Skeletal muscle satellite cell (primary cell): ENCODE measurements around the gene CD99.
"Not testable (repeated sequence)": the region's sequence is repeated elsewhere in the genome, so short reads cannot be mapped to it uniquely, and the experiment has no call there.

Experiments used
- H3K27me3 ChIP-seq: 2 replicates; pipeline ENCODE4 v1.7.0; 2013; ENCODE audit warnings: low read length; ENCODE audit not compliant: control insufficient read depth, insufficient read depth
- H3K36me3 ChIP-seq: 2 replicates; pipeline ENCODE4 v1.7.0; 2013; ENCODE audit warnings: mild to moderate bottlenecking, control low read depth, low read length; ENCODE audit not compliant: insufficient read depth
- H3K4me1 ChIP-seq: 2 replicates; pipeline ENCODE4 v1.7.0; 2013; ENCODE audit warnings: low read length; ENCODE audit not compliant: control insufficient read depth, insufficient read depth
- H3K4me2 ChIP-seq: 2 replicates; pipeline ENCODE4 v1.7.0; 2013; ENCODE audit warnings: mild to moderate bottlenecking, low read length
- H3K4me3 ChIP-seq: 2 replicates; pipeline ENCODE4 v1.7.0; 2013; ENCODE audit warnings: low read length
- H3K9ac ChIP-seq: 2 replicates; pipeline ENCODE4 v1.7.0; 2013; ENCODE audit warnings: mild to moderate bottlenecking, low read depth, low read length, moderate library complexity
- H3K9me3 ChIP-seq: replicated peaks from 2 replicates; pipeline ENCODE4 v1.7.0; 2013; ENCODE audit warnings: mild to moderate bottlenecking, control low read depth, low read length

The CD99 gene

DNA sequence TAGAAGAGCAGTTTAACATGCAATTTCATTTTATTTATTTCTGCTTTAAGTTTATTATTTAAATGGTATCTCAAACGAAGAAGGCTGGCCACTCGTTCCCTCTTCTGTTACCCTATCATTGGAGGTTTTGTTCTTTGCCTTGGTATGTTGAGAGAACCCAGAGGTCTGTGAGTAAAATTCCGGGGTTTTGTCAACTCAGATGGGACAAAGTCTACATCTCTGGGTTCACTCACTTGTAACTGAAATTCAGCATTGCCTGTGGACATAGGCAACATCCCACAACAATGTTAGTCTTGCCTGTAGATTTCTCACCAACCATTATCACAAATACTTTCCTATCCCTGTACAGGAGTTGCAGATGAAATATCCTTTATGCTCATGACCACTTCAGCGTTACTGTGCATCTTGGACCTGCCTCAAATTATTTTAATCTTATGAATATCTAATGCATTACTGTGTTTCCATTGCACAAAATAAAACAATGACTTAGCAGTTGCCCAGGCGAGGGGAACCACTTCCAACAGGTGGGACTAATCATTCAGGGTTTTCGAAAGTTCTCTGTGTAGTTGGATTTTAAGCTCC, 33.5 kb upstream of the CD99 start:
- Histone ChIP-seq H3K36me3 (no peaks in the 10 kb centered on the region), H3K9ac (no peak overlapping the region), H3K9me3 (no peaks in the 10 kb centered on the region), H3K4me3 (no peak overlapping the region), H3K4me1 (no peaks in the 10 kb centered on the region), H3K27me3 (no peaks in the 10 kb centered on the region), H3K4me2 (no peak overlapping the region)

DNA sequence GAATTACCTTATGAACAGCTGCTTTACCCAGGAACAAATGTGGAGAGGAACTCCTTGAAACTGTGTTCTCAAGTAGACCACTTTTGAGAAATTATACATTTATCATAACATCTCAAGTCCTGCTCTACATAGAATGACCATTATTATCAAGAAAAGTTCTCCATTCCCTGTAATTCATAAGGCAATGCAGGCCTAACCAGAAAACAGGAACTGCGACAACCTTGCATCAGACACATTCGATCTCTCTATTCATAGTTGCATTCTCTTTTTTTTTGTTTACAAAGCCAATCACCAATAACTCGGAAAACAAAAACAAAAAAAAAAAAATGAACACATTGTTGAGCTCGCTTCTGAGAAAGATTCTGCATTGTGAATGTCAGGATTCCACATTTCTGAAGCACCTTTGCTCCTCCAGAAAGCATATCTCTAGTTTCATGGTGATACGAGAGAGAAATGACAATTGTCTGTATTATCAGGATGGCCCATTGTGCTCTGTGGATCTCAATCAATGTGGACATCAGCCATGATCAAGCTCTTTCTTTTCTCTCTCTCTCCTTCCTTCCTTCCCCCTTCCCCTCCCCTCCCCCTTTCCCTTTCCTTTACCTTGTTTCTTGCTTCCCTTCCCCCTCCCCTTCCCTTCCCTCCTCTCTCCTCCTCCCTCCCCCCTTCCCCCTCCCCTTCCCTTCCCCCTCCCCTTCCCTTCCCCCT, 32.4 kb upstream of the CD99 start:
- Histone ChIP-seq H3K9ac (no peak overlapping the region), H3K9me3 (no peaks in the 10 kb centered on the region), H3K27me3 (no peaks in the 10 kb centered on the region), H3K4me2 (no peak overlapping the region), H3K36me3 (no peaks in the 10 kb centered on the region), H3K4me1 (no peaks in the 10 kb centered on the region), H3K4me3 (no peak overlapping the region)

DNA sequence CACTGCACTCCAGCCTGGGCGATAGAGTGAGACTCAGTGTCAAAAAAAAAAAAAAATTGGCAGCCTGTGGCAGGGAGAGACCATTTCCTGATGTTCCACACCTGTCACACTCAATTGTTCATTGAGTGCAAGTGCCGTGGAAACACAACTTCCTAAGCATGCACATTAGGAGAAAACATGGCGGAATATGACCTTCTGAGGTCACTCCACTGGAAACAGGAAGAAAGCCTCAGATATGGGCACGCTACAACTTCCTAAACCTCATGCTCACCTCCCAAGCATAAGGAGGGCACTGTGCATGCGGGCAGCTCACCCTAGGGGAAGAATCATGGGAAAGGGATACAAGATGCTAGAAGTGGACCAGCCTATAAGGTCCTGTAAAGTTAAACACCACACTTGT, 28.5 kb upstream of the CD99 start:
- no peaks in the 10 kb centered on the region for H3K9me3 ChIP-seq
- no peak overlapping the region for H3K4me2 ChIP-seq
- no peak overlapping the region for H3K9ac ChIP-seq
- no peak overlapping the region for H3K4me3 ChIP-seq
- no peaks in the 10 kb centered on the region for H3K36me3 ChIP-seq
- H3K27me3 ChIP-seq, result no peaks in the 10 kb centered on the region
- H3K4me1 ChIP-seq, result peaks cover 5% of the 10 kb centered on the region

DNA sequence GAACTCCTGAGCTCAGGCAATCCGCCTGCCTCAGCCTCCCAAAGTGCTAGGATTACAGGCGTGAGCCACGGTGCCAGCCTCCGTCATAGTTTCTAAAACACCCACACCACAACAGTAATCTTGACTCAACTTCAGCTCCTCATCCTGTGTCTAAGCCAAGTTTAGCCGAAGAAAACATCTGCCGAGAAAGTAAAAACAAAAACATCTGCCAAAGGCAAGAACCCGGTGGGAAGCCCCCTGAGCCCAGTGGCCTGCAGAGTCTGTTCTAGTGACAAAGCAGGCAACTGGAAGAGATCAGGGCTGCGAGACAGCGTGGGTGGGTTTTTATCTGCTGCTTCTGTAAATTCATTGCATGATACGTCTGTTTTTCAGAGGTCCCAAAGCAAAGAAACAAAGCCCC, 26.6 kb upstream of the CD99 start:
- Histone ChIP-seq H3K9me3 (no peaks in the 10 kb centered on the region), H3K4me3 (no peak overlapping the region), H3K4me1 (peaks cover 5% of the 10 kb centered on the region), H3K36me3 (no peaks in the 10 kb centered on the region), H3K27me3 (no peaks in the 10 kb centered on the region), H3K9ac (no peak overlapping the region), H3K4me2 (peak overlapping the region; percentile 8)

DNA sequence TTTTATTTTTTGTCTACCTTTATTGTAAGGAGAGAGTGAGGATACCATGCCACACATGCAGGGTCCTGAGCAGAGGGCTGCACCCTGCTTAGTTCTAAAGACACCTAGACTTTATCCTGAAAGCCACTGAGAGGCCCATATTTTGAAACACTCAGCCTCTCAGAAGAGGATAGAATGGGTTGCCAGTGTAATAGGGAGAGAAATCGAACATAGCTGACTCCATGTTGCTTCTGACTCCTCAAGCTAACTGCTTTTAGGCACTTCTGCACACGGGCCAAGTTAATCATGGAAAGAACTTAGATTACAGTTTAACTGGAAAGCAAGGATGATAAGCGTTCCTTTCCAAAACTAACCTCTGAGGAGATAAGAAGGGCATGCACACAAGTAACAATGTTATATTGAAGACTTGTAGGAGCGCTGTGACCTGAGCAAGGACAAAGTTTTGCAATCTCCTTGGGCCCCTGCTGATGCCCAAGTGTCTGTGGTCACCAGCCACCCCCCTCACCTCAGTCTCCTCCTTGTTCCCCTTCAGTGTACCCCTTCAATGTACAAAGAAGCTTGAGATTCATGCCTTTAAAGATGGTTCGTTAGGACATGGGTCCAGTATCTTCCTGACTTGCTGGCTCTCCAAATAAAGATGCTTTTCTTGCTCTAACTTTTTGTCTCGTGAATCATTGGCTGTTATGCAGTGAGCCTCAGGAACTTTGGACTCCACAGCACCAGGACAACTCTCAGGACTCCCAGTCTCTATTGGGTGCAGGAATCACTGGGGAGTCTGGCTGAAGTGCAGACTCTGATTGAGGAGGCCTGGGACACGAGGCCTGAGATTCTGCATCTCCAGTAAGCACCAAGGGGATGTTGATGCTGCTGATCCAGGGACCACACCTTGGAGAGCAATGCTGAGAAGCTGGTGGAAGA, 25.4 kb upstream of the CD99 start:
- Histone ChIP-seq H3K9me3 (no peaks in the 10 kb centered on the region), H3K36me3 (no peaks in the 10 kb centered on the region), H3K9ac (no peak overlapping the region)

DNA sequence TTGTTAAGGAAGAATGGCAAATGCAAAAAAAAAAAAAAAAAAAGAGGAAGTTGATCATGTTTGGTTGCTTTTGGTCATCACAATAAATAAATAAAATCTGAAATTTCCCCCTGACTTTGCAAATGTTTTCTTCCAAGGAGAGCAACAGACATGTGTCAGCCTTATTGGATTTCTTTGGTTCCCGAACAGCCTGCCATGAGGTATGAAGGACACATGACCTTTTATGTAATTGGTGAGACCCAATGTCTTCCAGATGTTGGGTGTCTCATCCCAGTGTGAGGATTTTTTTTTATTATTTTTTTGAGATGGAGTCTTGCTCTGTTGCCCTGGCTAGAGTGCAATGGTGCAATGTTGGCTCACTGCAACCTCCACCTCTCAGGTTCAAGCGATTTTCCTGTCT, 24.6 kb upstream of the CD99 start:
- Histone ChIP-seq H3K36me3 (no peaks in the 10 kb centered on the region), H3K4me3 (no peak overlapping the region), H3K9me3 (no peaks in the 10 kb centered on the region), H3K4me2 (no peak overlapping the region), H3K9ac (no peak overlapping the region), H3K4me1 (peaks cover 5% of the 10 kb centered on the region), H3K27me3 (no peaks in the 10 kb centered on the region)

More for the DNA sequence above, 25.4 kb upstream of the CD99 start:
- Histone ChIP-seq H3K4me2 (no peak overlapping the region), H3K4me3 (no peak overlapping the region), H3K4me1 (peaks cover 5% of the 10 kb centered on the region), H3K27me3 (no peaks in the 10 kb centered on the region)

DNA sequence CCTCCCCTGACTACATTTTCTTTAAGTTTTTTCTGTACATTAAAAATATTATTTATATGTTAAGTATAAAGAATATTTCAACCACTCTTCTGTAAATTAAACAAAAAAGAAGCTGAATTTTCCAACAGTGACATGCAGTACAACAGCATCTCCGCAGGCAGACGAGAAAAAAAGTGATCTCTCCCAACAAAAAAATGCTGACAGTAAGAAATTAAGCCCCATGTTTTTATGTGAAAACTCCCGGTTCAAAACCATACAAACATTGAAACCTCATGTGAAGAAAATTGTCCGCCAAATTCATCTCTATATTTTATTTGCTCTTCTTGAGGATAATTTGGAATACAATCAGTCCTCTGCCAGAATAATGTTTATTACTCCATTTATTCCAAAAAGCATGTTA, 20.1 kb upstream of the CD99 start:
- no peaks in the 10 kb centered on the region for H3K4me1 ChIP-seq
- H3K36me3 ChIP-seq, result no peaks in the 10 kb centered on the region
- H3K4me3 ChIP-seq, result no peak overlapping the region
- no peaks in the 10 kb centered on the region for H3K9me3 ChIP-seq
- no peak overlapping the region for H3K4me2 ChIP-seq
- no peak overlapping the region for H3K9ac ChIP-seq
- no peaks in the 10 kb centered on the region for H3K27me3 ChIP-seq

DNA sequence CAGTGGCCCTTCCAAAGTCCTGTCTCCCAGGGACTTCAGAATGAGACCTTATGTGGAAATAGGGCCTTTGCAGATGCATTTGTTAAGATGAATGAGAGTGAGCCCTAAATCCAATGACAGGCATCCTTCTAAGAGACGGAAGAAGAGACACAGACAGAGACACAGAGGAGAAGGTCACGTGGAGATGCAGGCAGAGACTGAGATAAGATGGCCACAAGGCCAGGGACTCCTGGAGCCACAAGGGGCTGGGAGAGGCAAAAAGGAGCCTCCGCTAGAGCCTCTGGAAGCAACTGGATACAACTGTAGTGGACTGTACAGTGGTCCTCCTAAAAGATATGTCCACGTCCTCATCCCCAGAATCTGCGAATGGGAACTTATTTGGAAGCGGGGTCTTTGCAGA, 19.0 kb upstream of the CD99 start:
- no peak overlapping the region for H3K4me3 ChIP-seq
- H3K4me2 ChIP-seq, result no peak overlapping the region
- peaks cover 6% of the 10 kb centered on the region for H3K4me1 ChIP-seq
- no peaks in the 10 kb centered on the region for H3K36me3 ChIP-seq
- H3K9ac ChIP-seq, result no peak overlapping the region
- no peaks in the 10 kb centered on the region for H3K9me3 ChIP-seq
- H3K27me3 ChIP-seq, result no peaks in the 10 kb centered on the region

DNA sequence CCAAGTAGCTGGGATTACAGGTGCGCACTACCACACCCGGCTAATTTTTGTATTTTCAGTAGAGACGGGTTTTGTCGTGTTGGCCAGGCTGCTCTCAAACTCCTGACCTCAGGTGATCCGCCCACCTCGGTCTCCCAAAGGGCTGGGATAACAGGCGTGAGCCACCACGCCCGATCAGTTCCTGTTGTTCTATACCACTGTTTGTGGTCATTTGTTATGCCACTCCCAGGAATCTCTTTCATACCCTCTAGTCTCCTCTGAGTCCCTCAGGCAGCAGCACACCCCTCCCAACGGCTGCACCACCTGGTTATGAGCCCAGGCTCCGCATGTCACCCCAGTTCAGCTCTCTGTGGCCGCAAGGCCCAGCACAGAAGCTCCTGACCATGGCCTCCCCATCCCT, 17.5 kb upstream of the CD99 start:
- Histone ChIP-seq H3K9me3 (no peaks in the 10 kb centered on the region), H3K4me3 (no peak overlapping the region), H3K4me2 (no peak overlapping the region), H3K4me1 (peaks cover 18% of the 10 kb centered on the region), H3K9ac (no peak overlapping the region), H3K27me3 (no peaks in the 10 kb centered on the region), H3K36me3 (no peaks in the 10 kb centered on the region)

DNA sequence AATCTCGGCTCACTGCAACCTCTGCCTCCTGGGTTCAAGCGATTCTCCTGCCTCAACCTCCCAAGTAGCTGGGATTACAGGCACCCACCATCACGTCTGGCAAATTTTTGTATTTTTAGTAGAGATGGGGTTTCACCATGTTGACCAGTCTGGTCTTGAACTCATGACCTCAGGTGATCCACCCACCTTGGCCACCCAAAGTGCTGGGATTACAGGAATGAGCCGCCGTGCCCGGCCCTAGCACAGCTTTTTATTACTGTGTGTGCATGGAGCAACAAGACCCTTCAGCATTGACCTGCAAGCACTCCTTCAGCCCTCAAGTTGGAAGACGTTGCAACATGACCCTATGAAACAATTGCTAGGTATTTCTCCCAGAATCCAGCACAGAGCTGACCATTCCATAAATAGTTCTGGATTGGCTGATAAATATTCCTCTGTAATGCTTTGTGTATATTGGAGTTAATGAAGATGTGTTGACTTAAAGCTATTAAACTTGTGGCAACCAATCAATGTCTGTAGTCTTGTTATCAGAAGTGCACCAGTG, 15.4 kb upstream of the CD99 start:
- peaks cover 31% of the 10 kb centered on the region for H3K4me1 ChIP-seq
- not testable (repeated sequence) for H3K4me3 ChIP-seq, H3K36me3 ChIP-seq, H3K9ac ChIP-seq, H3K9me3 ChIP-seq, H3K4me2 ChIP-seq, H3K27me3 ChIP-seq

DNA sequence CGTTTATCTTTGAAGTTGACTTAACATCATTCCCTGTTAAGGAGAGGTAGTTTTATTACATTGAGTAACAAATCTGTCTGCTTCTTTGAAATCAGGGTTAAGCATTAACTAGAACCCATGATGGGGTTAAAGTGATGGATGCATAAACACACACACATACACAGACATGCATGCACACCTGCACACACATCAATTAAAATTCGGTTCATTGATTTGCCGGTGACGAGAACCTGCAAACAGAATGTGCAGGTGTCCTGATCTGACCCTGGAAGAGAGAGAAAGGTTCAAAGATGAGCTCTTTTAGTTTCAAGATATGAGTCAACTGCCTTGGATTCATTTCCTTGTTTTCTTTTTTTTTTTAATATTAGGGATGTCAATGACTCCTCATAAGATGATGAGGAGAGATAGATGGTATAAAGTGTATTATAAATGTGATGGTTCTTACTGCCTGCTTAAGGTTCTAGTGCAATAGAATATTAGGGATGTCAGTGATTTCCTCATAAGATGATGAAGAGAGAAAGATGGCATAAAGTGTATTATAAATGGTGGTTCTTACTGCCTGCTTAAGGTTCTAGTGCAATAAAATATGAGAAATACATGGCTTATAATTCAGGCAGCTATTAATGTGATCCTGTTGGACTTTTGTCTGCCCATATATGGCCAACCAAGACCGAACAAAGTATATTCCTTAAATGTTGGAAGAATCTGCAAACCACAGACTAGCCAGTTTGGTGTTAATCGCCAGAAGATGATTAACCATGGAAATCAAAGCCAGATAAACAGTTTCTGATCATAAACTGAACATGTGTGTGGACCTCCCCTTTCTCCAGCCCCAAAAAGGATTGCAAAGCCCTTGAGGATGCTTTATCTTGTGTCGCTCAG, 14.1 kb upstream of the CD99 start:
- Histone ChIP-seq H3K27me3 (peaks cover 1% of the 10 kb centered on the region), H3K4me2 (peak overlapping the region; percentile 77), H3K4me3 (peak overlapping the region; percentile 47), H3K36me3 (no peaks in the 10 kb centered on the region), H3K9me3 (no peaks in the 10 kb centered on the region), H3K4me1 (peaks cover 31% of the 10 kb centered on the region), H3K9ac (peak overlapping the region; percentile 2)
